Osteocyte (in vitro differentiated cells): ENCODE data around the gene MUC4. TPM values are rescaled to one million over a fixed set of nuclear protein-coding genes. Genes with fewer than 3 reads are reported as not detected.

ENCODE experiments used
- DNase-seq: peaks from one replicate; pipeline ENCODE4 v3.0.0; 2021; ENCODE audit warnings: mixed read lengths; ENCODE audit not compliant: unreplicated experiment; ENCODE audit errors: extremely low spot score
- H3K27ac Mint-ChIP-seq: one replicate; pipeline ENCODE4 v1.8.0; 2021; ENCODE audit warnings: mild to moderate bottlenecking, mixed read lengths; ENCODE audit not compliant: unreplicated experiment
- H3K27me3 Mint-ChIP-seq: one replicate; pipeline ENCODE4 v1.8.0; 2021; ENCODE audit warnings: mixed read lengths; ENCODE audit not compliant: unreplicated experiment
- H3K36me3 Mint-ChIP-seq: one replicate; pipeline ENCODE4 v1.8.0; 2021; ENCODE audit warnings: mixed read lengths; ENCODE audit not compliant: unreplicated experiment
- H3K4me1 Mint-ChIP-seq: one replicate; pipeline ENCODE4 v1.8.0; 2021; ENCODE audit warnings: mixed read lengths; ENCODE audit not compliant: unreplicated experiment
- H3K4me3 Mint-ChIP-seq: one replicate; pipeline ENCODE4 v1.8.0; 2021; ENCODE audit warnings: mild to moderate bottlenecking, moderate library complexity, mixed read lengths; ENCODE audit not compliant: unreplicated experiment
- H3K9me3 Mint-ChIP-seq: one replicate; pipeline ENCODE4 v1.8.0; 2021; ENCODE audit warnings: mixed read lengths; ENCODE audit not compliant: unreplicated experiment
- CTCF ChIP-seq: fragments of 200-600 bp; sonication (generic); IDR thresholded peaks from 2 replicates; pipeline ENCODE4 v1.5.0; 2021; ENCODE audit warnings: antibody characterized with exemption, mild to moderate bottlenecking, moderate library complexity
- total RNA-seq: library from RNA; stranded (reverse); gene quantifications from 2 replicates; pipeline ENCODE4 v1.2.1, GENCODE V29; 2021

Gene MUC4
- total RNA-seq, 1 donor from 2014 or later, result not detected

- TF ChIP-seq CTCF, result no peak
- Mint-ChIP-seq H3K4me3 (no peak overlapping the region), H3K4me1 (peaks cover 1% of the 10 kb centered on the region), H3K9me3 (no peaks in the 10 kb centered on the region), H3K36me3 (no peaks in the 10 kb centered on the region), H3K27me3 (peaks cover 17% of the 10 kb centered on the region), H3K27ac (no peak overlapping the region)
- DNase-seq, result no peak
Observed at GRCh38 chr3:195815169-195815771, 3.5 kb upstream of the MUC4 start.

- H3K4me3 Mint-ChIP-seq, result no peak overlapping the region
- no peak overlapping the region for H3K27ac Mint-ChIP-seq
Observed at GRCh38 chr3:195813916-195814640, 2.3 kb upstream of the MUC4 start.

GRCh38 chr3:195812366-195812765 lies 637 bp upstream of the MUC4 start:
- no peak for TF ChIP-seq CTCF
- Mint-ChIP-seq H3K27me3 (peaks cover 17% of the 10 kb centered on the region), H3K27ac (no peak overlapping the region), H3K4me3 (no peak overlapping the region), H3K9me3 (no peaks in the 10 kb centered on the region), H3K4me1 (peaks cover 1% of the 10 kb centered on the region), H3K36me3 (no peaks in the 10 kb centered on the region)
- DNase-seq, result no peak

More at GRCh38 chr3:195813916-195814640, 2.3 kb upstream of the MUC4 start:
- DNase-seq, result no peak
- H3K36me3 Mint-ChIP-seq, result no peaks in the 10 kb centered on the region
- peaks cover 1% of the 10 kb centered on the region for H3K4me1 Mint-ChIP-seq
- no peaks in the 10 kb centered on the region for H3K9me3 Mint-ChIP-seq
- TF ChIP-seq CTCF, result no peak
- H3K27me3 Mint-ChIP-seq, result peaks cover 17% of the 10 kb centered on the region

- no peaks in the 10 kb centered on the region for H3K36me3 Mint-ChIP-seq
- H3K9me3 Mint-ChIP-seq, result no peaks in the 10 kb centered on the region
- H3K4me3 Mint-ChIP-seq, result no peak overlapping the region
- TF ChIP-seq CTCF, result no peak
- no peak overlapping the region for H3K27ac Mint-ChIP-seq
- H3K4me1 Mint-ChIP-seq, result peaks cover 1% of the 10 kb centered on the region
- no peak for DNase-seq
- peaks cover 22% of the 10 kb centered on the region for H3K27me3 Mint-ChIP-seq
Observed at GRCh38 chr3:195810455-195810845, 1.3 kb downstream of the MUC4 start.

GRCh38 chr3:195809796-195810454 lies 1.8 kb downstream of the MUC4 start:
- no peak overlapping the region for H3K4me3 Mint-ChIP-seq
- H3K27ac Mint-ChIP-seq, result no peak overlapping the region
- TF ChIP-seq CTCF, result no peak
- H3K9me3 Mint-ChIP-seq, result no peaks in the 10 kb centered on the region
- no peaks in the 10 kb centered on the region for H3K36me3 Mint-ChIP-seq
- peaks cover 27% of the 10 kb centered on the region for H3K27me3 Mint-ChIP-seq
- no peak for DNase-seq
- peaks cover 1% of the 10 kb centered on the region for H3K4me1 Mint-ChIP-seq
